Ishikawa (cell line): ENCODE data around the gene DELE1.

Source experiments
- EP300 ChIP-seq: IDR thresholded peaks from 2 replicates; pipeline ENCODE4 v1.6.1; 2012; ENCODE audit warnings: borderline replicate concordance
- TCF12 ChIP-seq: IDR thresholded peaks from 2 replicates; pipeline ENCODE4 v1.6.1; 2012; ENCODE audit warnings: low read depth
- TEAD4 ChIP-seq: IDR thresholded peaks from 2 replicates; pipeline ENCODE4 v1.6.1; 2012
- USF1 ChIP-seq: IDR thresholded peaks from 2 replicates; pipeline ENCODE4 v1.6.1; 2012

GRCh38 chr5:141944076-141944475 is 20.4 kb downstream of the DELE1 start:
- TF ChIP-seq EP300 (no peak), TEAD4 (no peak), TCF12 (no peak), USF1 (no peak)
